ENCODE results near the gene UBR3. TPM values are rescaled to one million over a fixed set of nuclear protein-coding genes. Genes with fewer than 3 reads are reported as not detected.

Gene UBR3
- total and polyA plus RNA-seq, 8 donors, result 4.8 to 151 (median 37.3) TPM

- Histone ChIP-seq H3K4me1 (no peaks in the 10 kb centered on the region), H3K36me3 (peaks cover 0 to 23% (median 15%) of the 10 kb centered on the region in 4 donors), H3K9me3 (no peaks in the 10 kb centered on the region), H3K4me3 (no peak overlapping the region), H3K27ac (no peak overlapping the region), H3K27me3 (no peaks in the 10 kb centered on the region)
- 84 to 92% (median 87%) methylated on average over 4 of the region's 4 CpGs for WGBS, 5 donors
- TF ChIP-seq POLR2AphosphoS5 (IDR thresholded peaks at IDR 0.05), result no peak
- TF ChIP-seq POLR2A (IDR thresholded peaks at IDR 0.05), result no peak
- no peak for TF ChIP-seq CTCF (IDR thresholded peaks at IDR 0.05)
- no peak for TF ChIP-seq EP300 (IDR thresholded peaks at IDR 0.05)
- DNase-seq, result no peak
- intact Hi-C loops (cut with DNase I; ENCODE audit: low total_unique reads), result no loop called here
Measured at GRCh38 chr2:170012773-170013172, 185.5 kb downstream of the UBR3 start.

- Histone ChIP-seq H3K9me3 (no peaks in the 10 kb centered on the region), H3K27me3 (no peaks in the 10 kb centered on the region), H3K4me1 (no peaks in the 10 kb centered on the region), H3K27ac (no peak overlapping the region), H3K36me3 (peaks cover 0 to 19% (median 14%) of the 10 kb centered on the region in 4 donors), H3K4me3 (no peak overlapping the region)
- peak in 1 of 2 donors; percentile 55 for DNase-seq
- WGBS, 5 donors, result 63 to 80% (median 66%) methylated on average over 5 of the region's 5 CpGs
- intact Hi-C loops (cut with DNase I; ENCODE audit: low total_unique reads), result no loop called here
- TF ChIP-seq POLR2A (IDR thresholded peaks at IDR 0.05) (no peak), EP300 (IDR thresholded peaks at IDR 0.05) (no peak), POLR2AphosphoS5 (IDR thresholded peaks at IDR 0.05) (no peak), CTCF (IDR thresholded peaks at IDR 0.05) (no peak)
Measured at GRCh38 chr2:170013802-170014551, 186.7 kb downstream of the UBR3 start.

GRCh38 chr2:170014769-170015168 lies 187.5 kb downstream of the UBR3 start:
- no peaks in the 10 kb centered on the region for H3K4me1 ChIP-seq
- intact Hi-C loops (cut with DNase I; ENCODE audit: low total_unique reads), result no loop called here
- DNase-seq, result no peak
- TF ChIP-seq CTCF (IDR thresholded peaks at IDR 0.05) (no peak), EP300 (IDR thresholded peaks at IDR 0.05) (no peak), POLR2AphosphoS5 (IDR thresholded peaks at IDR 0.05) (no peak), POLR2A (IDR thresholded peaks at IDR 0.05) (no peak)
- H3K36me3 ChIP-seq, result peaks cover 0 to 18% (median 8%) of the 10 kb centered on the region in 4 donors
- no peak overlapping the region for H3K4me3 ChIP-seq
- WGBS, 5 donors, result 89 to 96% (median 90%) methylated on average over 1 of the region's 1 CpG
- H3K9me3 ChIP-seq, result no peaks in the 10 kb centered on the region
- no peaks in the 10 kb centered on the region for H3K27me3 ChIP-seq
- H3K27ac ChIP-seq, result no peak overlapping the region

GRCh38 chr2:170017860-170018532 lies 190.7 kb downstream of the UBR3 start:
- H3K36me3 ChIP-seq, result peaks cover 0 to 19% (median 9%) of the 10 kb centered on the region in 4 donors
- no peaks in the 10 kb centered on the region for H3K4me1 ChIP-seq
- no peaks in the 10 kb centered on the region for H3K9me3 ChIP-seq
- intact Hi-C loops (cut with DNase I; ENCODE audit: low total_unique reads), result no loop called here
- H3K27ac ChIP-seq, result no peak overlapping the region
- H3K27me3 ChIP-seq, result no peaks in the 10 kb centered on the region
- DNase-seq, result peak in 1 of 2 donors; percentile 51
- TF ChIP-seq CTCF (IDR thresholded peaks at IDR 0.05) (no peak), POLR2AphosphoS5 (IDR thresholded peaks at IDR 0.05) (no peak), POLR2A (IDR thresholded peaks at IDR 0.05) (no peak), EP300 (IDR thresholded peaks at IDR 0.05) (no peak)
- 69 to 74% (median 71%) methylated on average over 4 of the region's 4 CpGs for WGBS, 5 donors
- H3K4me3 ChIP-seq, result no peak overlapping the region
